ENCODE results near the gene SLC39A11.

GRCh38 chr17:72927760-72928159, 164.7 kb downstream of the SLC39A11 start:
- no peak for TF ChIP-seq CTCF (IDR thresholded peaks at IDR 0.05; ENCODE audit: low read depth, low read length, missing input control)
- no peak for TF ChIP-seq REST (IDR thresholded peaks at IDR 0.05)
